ENCODE measurements around the gene UBC. TPM values are rescaled to one million over a fixed set of nuclear protein-coding genes. Genes with fewer than 3 reads are reported as not detected.

UBC gene
- total RNA-seq, 1 experiment from 2014 or later: 1,259 TPM

DNA sequence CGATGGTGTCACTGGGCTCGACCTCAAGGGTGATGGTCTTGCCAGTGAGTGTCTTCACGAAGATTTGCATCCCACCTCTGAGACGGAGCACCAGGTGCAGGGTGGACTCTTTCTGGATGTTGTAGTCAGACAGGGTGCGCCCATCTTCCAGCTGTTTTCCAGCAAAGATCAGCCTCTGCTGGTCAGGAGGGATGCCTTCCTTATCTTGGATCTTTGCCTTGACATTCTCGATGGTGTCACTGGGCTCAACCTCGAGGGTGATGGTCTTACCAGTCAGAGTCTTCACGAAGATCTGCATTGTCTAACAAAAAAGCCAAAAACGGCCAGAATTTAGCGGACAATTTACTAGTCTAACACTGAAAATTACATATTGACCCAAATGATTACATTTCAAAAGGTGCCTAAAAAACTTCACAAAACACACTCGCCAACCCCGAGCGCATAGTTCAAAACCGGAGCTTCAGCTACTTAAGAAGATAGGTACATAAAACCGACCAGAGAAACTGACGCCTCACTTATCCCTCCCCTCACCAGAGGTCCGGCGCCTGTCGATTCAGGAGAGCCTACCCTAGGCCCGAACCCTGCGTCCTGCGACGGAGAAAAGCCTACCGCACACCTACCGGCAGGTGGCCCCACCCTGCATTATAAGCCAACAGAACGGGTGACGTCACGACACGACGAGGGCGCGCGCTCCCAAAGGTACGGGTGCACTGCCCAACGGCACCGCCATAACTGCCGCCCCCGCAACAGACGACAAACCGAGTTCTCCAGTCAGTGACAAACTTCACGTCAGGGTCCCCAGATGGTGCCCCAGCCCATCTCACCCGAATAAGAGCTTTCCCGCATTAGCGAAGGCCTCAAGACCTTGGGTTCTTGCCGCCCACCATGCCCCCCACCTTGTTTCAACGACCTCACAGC is 717 bp downstream of the UBC start:
- peak overlapping the region; percentile 100 for H3K9ac ChIP-seq (ENCODE audit: low read length)
- H3K9me3 ChIP-seq (ENCODE audit: control insufficient read depth in 1 of 2, insufficient read depth in 1 of 2, low read depth in 1 of 2, low read length in 2 of 2): no peaks in the 10 kb centered on the region
- peaks cover 11 to 32% of the 10 kb centered on the region in 2 experiments; a peak in 3 of 4 replicates for H3K36me3 ChIP-seq (ENCODE audit: control insufficient read depth in 1 of 2, insufficient read depth in 2 of 2, low read length in 2 of 2)
- RAD21 ChIA-PET (ENCODE audit: low non-redundant PET in 1 of 2, low total read pairs in 2 of 2, uncharacterized antibody in 2 of 2, unreplicated experiment in 2 of 2): no interaction called here
- no peaks in the 10 kb centered on the region for H3K9me2 ChIP-seq (ENCODE audit: insufficient read depth)
- peak overlapping the region; percentile 96 for H3K4me2 ChIP-seq (ENCODE audit: low read length)
- intact Hi-C loops (cut with micrococcal nuclease): loop anchor here (1.0 to 2.0 kb wide), 2 partner anchors 25 to 76 kb away; partner anchors contain the start of gene DHX37
- H3K4me1 ChIP-seq (ENCODE audit: control insufficient read depth in 1 of 2, insufficient read depth in 2 of 2, low read length in 2 of 2): peaks cover 43 to 78% of the 10 kb centered on the region in 2 experiments
- H3K4me3 ChIP-seq (replicated peaks in 1 of 2; ENCODE audit: low read depth in 1 of 2, low read length in 2 of 2): peak overlapping the region; percentile 98 to 100
- peaks cover 34% of the 10 kb centered on the region; the same call in 1 of the 2 replicates for H4K20me1 ChIP-seq (ENCODE audit: insufficient read depth)
- TF ChIP-seq SIN3A (IDR thresholded peaks at IDR 0.05; ENCODE audit: low read depth): no peak
- TF ChIP-seq POLR2AphosphoS5 (IDR thresholded peaks at IDR 0.05; ENCODE audit: low read depth, low read length): no peak; the same call in 1 of the 2 replicates
- no peak for TF ChIP-seq FOSL1 (IDR thresholded peaks at IDR 0.05; ENCODE audit: low read depth)
- TF ChIP-seq EGR1 (IDR thresholded peaks at IDR 0.05; ENCODE audit: low read depth): no peak
- no peak for TF ChIP-seq EZH2 (IDR thresholded peaks at IDR 0.05)
- TF ChIP-seq ZFX (IDR thresholded peaks at IDR 0.05): peak; percentile 25; the same call in 1 of the 2 replicates
- peak; percentile 26 for TF ChIP-seq YY1 (IDR thresholded peaks at IDR 0.05; ENCODE audit: extremely low read depth, insufficient replicate concordance, low read depth, low read length)
- no peak for TF ChIP-seq ZBTB33 (IDR thresholded peaks at IDR 0.05; ENCODE audit: extremely low read depth, insufficient replicate concordance, low read length)
- TF ChIP-seq SRF (IDR thresholded peaks at IDR 0.05; ENCODE audit: low read depth): no peak
- TF ChIP-seq, protein P1, sequence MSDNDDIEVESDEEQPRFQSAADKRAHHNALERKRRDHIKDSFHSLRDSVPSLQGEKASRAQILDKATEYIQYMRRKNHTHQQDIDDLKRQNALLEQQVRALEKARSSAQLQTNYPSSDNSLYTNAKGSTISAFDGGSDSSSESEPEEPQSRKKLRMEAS (IDR thresholded peaks at IDR 0.05): no peak
- TF ChIP-seq RAD21 (IDR thresholded peaks at IDR 0.05; ENCODE audit: low read depth): no peak
- TF ChIP-seq TCF7L2 (IDR thresholded peaks at IDR 0.05; ENCODE audit: borderline replicate concordance, extremely low read depth, insufficient read depth, insufficient read length): no peak
- no peak for TF ChIP-seq ELF1 (IDR thresholded peaks at IDR 0.05; ENCODE audit: borderline replicate concordance, low read depth)
- TF ChIP-seq, protein P2, sequence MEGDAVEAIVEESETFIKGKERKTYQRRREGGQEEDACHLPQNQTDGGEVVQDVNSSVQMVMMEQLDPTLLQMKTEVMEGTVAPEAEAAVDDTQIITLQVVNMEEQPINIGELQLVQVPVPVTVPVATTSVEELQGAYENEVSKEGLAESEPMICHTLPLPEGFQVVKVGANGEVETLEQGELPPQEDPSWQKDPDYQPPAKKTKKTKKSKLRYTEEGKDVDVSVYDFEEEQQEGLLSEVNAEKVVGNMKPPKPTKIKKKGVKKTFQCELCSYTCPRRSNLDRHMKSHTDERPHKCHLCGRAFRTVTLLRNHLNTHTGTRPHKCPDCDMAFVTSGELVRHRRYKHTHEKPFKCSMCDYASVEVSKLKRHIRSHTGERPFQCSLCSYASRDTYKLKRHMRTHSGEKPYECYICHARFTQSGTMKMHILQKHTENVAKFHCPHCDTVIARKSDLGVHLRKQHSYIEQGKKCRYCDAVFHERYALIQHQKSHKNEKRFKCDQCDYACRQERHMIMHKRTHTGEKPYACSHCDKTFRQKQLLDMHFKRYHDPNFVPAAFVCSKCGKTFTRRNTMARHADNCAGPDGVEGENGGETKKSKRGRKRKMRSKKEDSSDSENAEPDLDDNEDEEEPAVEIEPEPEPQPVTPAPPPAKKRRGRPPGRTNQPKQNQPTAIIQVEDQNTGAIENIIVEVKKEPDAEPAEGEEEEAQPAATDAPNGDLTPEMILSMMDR (IDR thresholded peaks at IDR 0.05 in 2 of 3, conservative IDR thresholded peaks at IDR 0.05 in 1 of 3; ENCODE audit: borderline replicate concordance in 1 of 3, insufficient read depth in 1 of 3, low read depth in 2 of 3, low read length in 2 of 3): peak in 2 of 3 experiments; percentile 55 to 60; a peak in 4 of 6 replicates
- no peak for TF ChIP-seq CBX3 (IDR thresholded peaks at IDR 0.05; ENCODE audit: low read depth)
- no peaks in the 10 kb centered on the region for H3K27me3 ChIP-seq (ENCODE audit: insufficient read depth, low read length)
- DNase-seq (ENCODE audit: low read depth, low spot score): no peak
- peak; percentile 37 for ATAC-seq
- CTCF ChIA-PET: no interaction called here
- POLR2A ChIA-PET: interaction anchor here (0.8 to 7.4 kb wide), 9 partner anchors 8 to 52 kb away, joined by 3 to 186 read pairs (median 7); no protein-coding TSS in a partner anchor
- H3K79me2 ChIP-seq (ENCODE audit: insufficient read depth, low read length): peaks cover 50% of the 10 kb centered on the region
- H2AFZ ChIP-seq (ENCODE audit: low read depth, low read length, poor library complexity, severe bottlenecking): no peak overlapping the region
- H3K27ac ChIP-seq (ENCODE audit: low read depth, low read length): peak overlapping the region; percentile 96
- BruUV-seq (replicated peaks): TSS peak; percentile 53
